KMS-11 (cell line): ENCODE results near the gene KRTAP10-11.
"Not testable (repeated sequence)": the region's sequence is repeated elsewhere in the genome, so short reads cannot be mapped to it uniquely, and the experiment has no call there.

ENCODE experiments used
- H2AFZ ChIP-seq: fragments of 200-600 bp; sonication (generic); 2 replicates; pipeline ENCODE4 v1.6.1; 2016; ENCODE audit warnings: antibody characterized with exemption, mixed run types, low read depth
- H3K27ac ChIP-seq: fragments of 200-600 bp; sonication (generic); 2 replicates; pipeline ENCODE4 v1.6.1; 2016; ENCODE audit warnings: mild to moderate bottlenecking, mixed run types
- H3K27me3 ChIP-seq: fragments of 200-600 bp; sonication (generic); 2 replicates; pipeline ENCODE4 v1.6.1; 2017; ENCODE audit warnings: mild to moderate bottlenecking, low read depth, mixed run types, moderate library complexity; ENCODE audit not compliant: insufficient read depth
- H3K36me3 ChIP-seq: fragments of 200-600 bp; sonication (generic); 2 replicates; pipeline ENCODE4 v1.6.1; 2017; ENCODE audit warnings: mild to moderate bottlenecking, mixed run types; ENCODE audit not compliant: insufficient read depth
- H3K4me1 ChIP-seq: fragments of 200-600 bp; sonication (generic); 2 replicates; pipeline ENCODE4 v1.6.1; 2016; ENCODE audit warnings: mild to moderate bottlenecking, low read depth, mixed run types; ENCODE audit not compliant: poor library complexity, severe bottlenecking
- H3K4me2 ChIP-seq: fragments of 200-600 bp; sonication (generic); 2 replicates; pipeline ENCODE4 v1.7.0; 2016; ENCODE audit warnings: mild to moderate bottlenecking, mixed run types
- H3K4me3 ChIP-seq: fragments of 200-600 bp; sonication (generic); IDR thresholded peaks from 2 replicates; pipeline ENCODE4 v1.6.1; 2017; ENCODE audit warnings: low read depth, low read length, mixed read lengths; ENCODE audit not compliant: insufficient read depth
- H3K79me2 ChIP-seq: fragments of 200-600 bp; sonication (generic); 2 replicates; pipeline ENCODE4 v1.6.1; 2016; ENCODE audit warnings: low read depth, mixed run types; ENCODE audit not compliant: insufficient read depth
- H3K9ac ChIP-seq: fragments of 200-600 bp; sonication (generic); 2 replicates; pipeline ENCODE4 v1.6.1; 2016; ENCODE audit warnings: mild to moderate bottlenecking, mixed run types
- H4K20me1 ChIP-seq: fragments of 200-600 bp; sonication (generic); 2 replicates; pipeline ENCODE4 v1.6.1; 2016; ENCODE audit warnings: mild to moderate bottlenecking, mixed run types; ENCODE audit not compliant: insufficient read depth
- CTCF ChIP-seq: fragments of 200-600 bp; sonication (generic); conservative IDR thresholded peaks from 2 replicates; pipeline ENCODE4 v1.6.1; 2017; ENCODE audit warnings: low read depth, mild to moderate bottlenecking, antibody characterized with exemption, low read length, moderate library complexity, mixed read lengths

The KRTAP10-11 gene

GRCh38 chr21:44658541-44658910 is 12.3 kb downstream of the KRTAP10-11 start:
- Histone ChIP-seq H3K4me1 (no peaks in the 10 kb centered on the region), H3K36me3 (no peaks in the 10 kb centered on the region), H3K4me2 (no peak overlapping the region), H3K4me3 (no peak overlapping the region), H3K27me3 (peaks cover 30% of the 10 kb centered on the region), H2AFZ (no peak overlapping the region), H3K79me2 (no peaks in the 10 kb centered on the region), H3K27ac (no peak overlapping the region), H4K20me1 (no peaks in the 10 kb centered on the region), H3K9ac (no peak overlapping the region)
- TF ChIP-seq CTCF, result no peak

- no peaks in the 10 kb centered on the region for H4K20me1 ChIP-seq
- no peak overlapping the region for H3K9ac ChIP-seq
- no peak for TF ChIP-seq CTCF
- no peaks in the 10 kb centered on the region for H3K79me2 ChIP-seq
- no peak overlapping the region for H3K4me2 ChIP-seq
- no peaks in the 10 kb centered on the region for H3K36me3 ChIP-seq
- H2AFZ ChIP-seq, result no peak overlapping the region
- no peak overlapping the region for H3K27ac ChIP-seq
- no peak overlapping the region for H3K4me3 ChIP-seq
- H3K4me1 ChIP-seq, result no peaks in the 10 kb centered on the region
- H3K27me3 ChIP-seq, result peaks cover 30% of the 10 kb centered on the region
These were observed 12.8 kb downstream of the KRTAP10-11 start for GRCh38 chr21:44658913-44659595.

GRCh38 chr21:44661567-44661966 is 15.4 kb downstream of the KRTAP10-11 start:
- H3K4me2 ChIP-seq, H3K36me3 ChIP-seq, H4K20me1 ChIP-seq, H3K4me3 ChIP-seq, H2AFZ ChIP-seq, H3K9ac ChIP-seq, H3K79me2 ChIP-seq, H3K27ac ChIP-seq, H3K4me1 ChIP-seq: not testable (repeated sequence)
- peaks cover 27% of the 10 kb centered on the region; the same call in 1 of the 2 replicates for H3K27me3 ChIP-seq

- Histone ChIP-seq H3K27ac (no peak overlapping the region), H3K79me2 (no peaks in the 10 kb centered on the region), H3K4me1 (no peaks in the 10 kb centered on the region), H2AFZ (no peak overlapping the region), H4K20me1 (no peaks in the 10 kb centered on the region), H3K9ac (no peak overlapping the region), H3K36me3 (no peaks in the 10 kb centered on the region), H3K4me2 (no peak overlapping the region), H3K4me3 (no peak overlapping the region), H3K27me3 (peaks cover 39% of the 10 kb centered on the region; the same call in 1 of the 2 replicates)
- TF ChIP-seq CTCF, result no peak
These were observed 18.5 kb downstream of the KRTAP10-11 start for GRCh38 chr21:44664691-44665090.
